ENCODE results near the gene MAP7D1.

DNA sequence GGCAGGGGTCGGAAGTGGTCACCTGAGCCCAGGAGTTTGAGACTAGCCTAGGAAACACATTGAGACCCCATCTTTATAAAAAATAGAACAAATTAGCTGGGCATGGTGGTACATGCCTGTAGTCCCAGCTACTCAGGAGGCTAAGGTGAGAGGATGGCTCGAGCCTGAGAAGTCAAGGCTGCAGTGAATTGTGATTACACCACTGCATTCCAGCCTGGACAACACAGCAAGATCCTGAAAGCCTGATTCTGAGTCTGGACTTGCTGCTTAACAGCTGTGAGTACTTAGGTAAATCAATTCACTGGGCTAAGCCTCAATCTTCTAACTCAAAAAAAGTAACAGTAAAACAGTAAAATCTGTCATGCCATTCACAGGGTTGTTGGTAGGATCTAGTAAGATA lies 11.5 kb upstream of the MAP7D1 start:
- TF ChIP-seq, protein P1, sequence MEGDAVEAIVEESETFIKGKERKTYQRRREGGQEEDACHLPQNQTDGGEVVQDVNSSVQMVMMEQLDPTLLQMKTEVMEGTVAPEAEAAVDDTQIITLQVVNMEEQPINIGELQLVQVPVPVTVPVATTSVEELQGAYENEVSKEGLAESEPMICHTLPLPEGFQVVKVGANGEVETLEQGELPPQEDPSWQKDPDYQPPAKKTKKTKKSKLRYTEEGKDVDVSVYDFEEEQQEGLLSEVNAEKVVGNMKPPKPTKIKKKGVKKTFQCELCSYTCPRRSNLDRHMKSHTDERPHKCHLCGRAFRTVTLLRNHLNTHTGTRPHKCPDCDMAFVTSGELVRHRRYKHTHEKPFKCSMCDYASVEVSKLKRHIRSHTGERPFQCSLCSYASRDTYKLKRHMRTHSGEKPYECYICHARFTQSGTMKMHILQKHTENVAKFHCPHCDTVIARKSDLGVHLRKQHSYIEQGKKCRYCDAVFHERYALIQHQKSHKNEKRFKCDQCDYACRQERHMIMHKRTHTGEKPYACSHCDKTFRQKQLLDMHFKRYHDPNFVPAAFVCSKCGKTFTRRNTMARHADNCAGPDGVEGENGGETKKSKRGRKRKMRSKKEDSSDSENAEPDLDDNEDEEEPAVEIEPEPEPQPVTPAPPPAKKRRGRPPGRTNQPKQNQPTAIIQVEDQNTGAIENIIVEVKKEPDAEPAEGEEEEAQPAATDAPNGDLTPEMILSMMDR (IDR thresholded peaks at IDR 0.05) = no peak
- no peak for TF ChIP-seq POLR2AphosphoS5 (IDR thresholded peaks at IDR 0.05)
